ENCODE results near the gene RAB40B. TPM values are rescaled to one million over a fixed set of nuclear protein-coding genes. Genes with fewer than 3 reads are reported as not detected.

Gene RAB40B
- polyA plus RNA-seq, 1 donor (not counting 4 experiments of a cell fraction or from before 2014, with no cell fraction given) = 10.6 TPM

- Histone ChIP-seq H3K9me1 (ENCODE audit: control insufficient read depth, extremely low read depth, insufficient read depth, low read length) (no peaks in the 10 kb centered on the region), H3K9me3 (ENCODE audit: control insufficient read depth, low read depth, low read length) (peaks cover 3% of the 10 kb centered on the region), H3K9ac (ENCODE audit: control insufficient read depth, extremely low read depth, insufficient read depth, low read length) (no peak overlapping the region), H3K4me1 (ENCODE audit: control insufficient read depth, extremely low read depth, insufficient read depth, low read length) (no peaks in the 10 kb centered on the region), H2AFZ (ENCODE audit: control insufficient read depth, low read length) (no peak overlapping the region), H3K36me3 (ENCODE audit: control insufficient read depth in 2 of 2, extremely low read depth in 1 of 2, insufficient read depth in 2 of 2, low read length in 2 of 2) (peaks cover 0 to 2% of the 10 kb centered on the region in 2 experiments), H3K4me3 (ENCODE audit: control insufficient read depth in 2 of 3, extremely low read depth in 1 of 3, insufficient read depth in 2 of 3, low read depth in 1 of 3, low read length in 3 of 3) (no peak overlapping the region), H3K27me3 (ENCODE audit: control insufficient read depth, extremely low read depth, insufficient read depth, low read length) (no peaks in the 10 kb centered on the region), H3K4me2 (ENCODE audit: control insufficient read depth, extremely low read depth, insufficient read depth, low read depth, low read length) (no peak overlapping the region), H3K79me2 (ENCODE audit: control insufficient read depth, insufficient read depth, low read length) (no peaks in the 10 kb centered on the region), H4K20me1 (ENCODE audit: control insufficient read depth, extremely low read depth, insufficient read depth, low read length) (no peaks in the 10 kb centered on the region), H3K27ac (ENCODE audit: control insufficient read depth, insufficient read depth, low read length) (no peak overlapping the region)
- TF ChIP-seq EZH2 (IDR thresholded peaks at IDR 0.05; ENCODE audit: low read length) = no peak
- TF ChIP-seq CTCF (optimal IDR thresholded peaks at IDR 0.05 in 1 of 3, IDR thresholded peaks at IDR 0.05 in 1 of 3, conservative IDR thresholded peaks at IDR 0.05 in 1 of 3; ENCODE audit: extremely low read depth in 1 of 3, insufficient read depth in 2 of 3, low read length in 3 of 3) = no peak
- dilution Hi-C loops (cut with MboI; ENCODE audit: extremely low pct_ligation_motif_present, low sequenced_read_pairs) = no loop called here
- FAIRE-seq = no peak
- DNase-seq (ENCODE audit: low read depth, low spot score) = no peak
These were observed 45.1 kb upstream of the RAB40B start for GRCh38 chr17:82743344-82744219.

GRCh38 chr17:82740906-82741759, 42.6 kb upstream of the RAB40B start:
- Histone ChIP-seq H3K9me1 (ENCODE audit: control insufficient read depth, extremely low read depth, insufficient read depth, low read length) (no peaks in the 10 kb centered on the region), H3K36me3 (ENCODE audit: control insufficient read depth in 2 of 2, extremely low read depth in 1 of 2, insufficient read depth in 2 of 2, low read length in 2 of 2) (peaks cover 0 to 2% of the 10 kb centered on the region in 2 experiments), H3K9me3 (ENCODE audit: control insufficient read depth, low read depth, low read length) (peaks cover 3% of the 10 kb centered on the region), H4K20me1 (ENCODE audit: control insufficient read depth, extremely low read depth, insufficient read depth, low read length) (no peaks in the 10 kb centered on the region), H3K9ac (ENCODE audit: control insufficient read depth, extremely low read depth, insufficient read depth, low read length) (no peak overlapping the region), H3K79me2 (ENCODE audit: control insufficient read depth, insufficient read depth, low read length) (no peaks in the 10 kb centered on the region), H3K27ac (ENCODE audit: control insufficient read depth, insufficient read depth, low read length) (no peak overlapping the region), H3K4me1 (ENCODE audit: control insufficient read depth, extremely low read depth, insufficient read depth, low read length) (no peaks in the 10 kb centered on the region), H3K27me3 (ENCODE audit: control insufficient read depth, extremely low read depth, insufficient read depth, low read length) (no peaks in the 10 kb centered on the region), H3K4me3 (ENCODE audit: control insufficient read depth in 2 of 3, extremely low read depth in 1 of 3, insufficient read depth in 2 of 3, low read depth in 1 of 3, low read length in 3 of 3) (no peak overlapping the region), H3K4me2 (ENCODE audit: control insufficient read depth, extremely low read depth, insufficient read depth, low read depth, low read length) (no peak overlapping the region), H2AFZ (ENCODE audit: control insufficient read depth, low read length) (no peak overlapping the region)
- dilution Hi-C loops (cut with MboI; ENCODE audit: extremely low pct_ligation_motif_present, low sequenced_read_pairs) = no loop called here
- DNase-seq (ENCODE audit: low read depth, low spot score) (no peak), FAIRE-seq (no peak)
- TF ChIP-seq CTCF (optimal IDR thresholded peaks at IDR 0.05 in 1 of 3, IDR thresholded peaks at IDR 0.05 in 1 of 3, conservative IDR thresholded peaks at IDR 0.05 in 1 of 3; ENCODE audit: extremely low read depth in 1 of 3, insufficient read depth in 2 of 3, low read length in 3 of 3) (no peak), EZH2 (IDR thresholded peaks at IDR 0.05; ENCODE audit: low read length) (no peak)
